ENCODE measurements around the gene PALM.
A peak's percentile ranks its signal among the peaks of the same experiment; 100 is the strongest.
"Not testable (repeated sequence)": the region's sequence is repeated elsewhere in the genome, so short reads cannot be mapped to it uniquely, and the experiment has no call there.

PALM gene

DNA sequence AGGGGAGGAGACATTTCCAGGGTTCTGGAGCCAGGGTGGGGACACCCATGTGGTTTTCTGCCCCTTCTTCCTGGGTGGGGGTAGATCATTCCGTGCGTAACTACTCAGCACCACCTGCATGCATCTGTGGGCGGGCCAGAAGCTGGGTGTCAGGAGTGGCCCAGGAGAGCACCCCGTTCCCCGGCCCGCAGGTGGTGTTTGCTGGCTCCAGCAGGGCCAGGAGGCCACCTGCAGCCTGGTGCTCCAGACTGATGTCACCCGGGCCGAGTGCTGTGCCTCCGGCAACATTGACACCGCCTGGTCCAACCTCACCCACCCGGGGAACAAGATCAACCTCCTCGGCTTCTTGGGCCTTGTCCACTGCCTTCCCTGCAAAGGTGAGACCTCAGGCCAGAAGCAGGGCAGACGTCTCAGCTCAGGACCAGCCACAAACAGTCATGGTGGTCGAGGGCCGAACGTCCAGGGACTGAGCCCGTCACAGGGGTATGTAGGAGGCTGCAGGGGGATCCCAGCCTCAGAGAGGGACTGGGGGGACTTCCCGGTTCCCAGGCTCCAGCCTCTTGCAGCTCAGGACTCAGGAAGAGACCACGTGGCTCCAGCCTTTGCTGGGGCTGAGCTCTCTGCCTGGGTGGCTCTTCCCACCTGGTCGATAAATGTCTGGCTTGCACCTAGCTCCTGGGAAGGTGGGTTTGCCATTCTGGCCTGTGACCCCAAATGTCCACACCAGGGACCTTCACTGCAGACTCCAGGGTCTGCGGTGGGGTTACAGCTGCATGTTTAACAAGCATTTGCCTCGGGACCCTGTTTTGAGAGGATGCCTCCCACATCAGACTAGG, 30.9 kb upstream of the PALM start:
- DNase-seq = peak in 1 of 56 donors; percentile 37

DNA sequence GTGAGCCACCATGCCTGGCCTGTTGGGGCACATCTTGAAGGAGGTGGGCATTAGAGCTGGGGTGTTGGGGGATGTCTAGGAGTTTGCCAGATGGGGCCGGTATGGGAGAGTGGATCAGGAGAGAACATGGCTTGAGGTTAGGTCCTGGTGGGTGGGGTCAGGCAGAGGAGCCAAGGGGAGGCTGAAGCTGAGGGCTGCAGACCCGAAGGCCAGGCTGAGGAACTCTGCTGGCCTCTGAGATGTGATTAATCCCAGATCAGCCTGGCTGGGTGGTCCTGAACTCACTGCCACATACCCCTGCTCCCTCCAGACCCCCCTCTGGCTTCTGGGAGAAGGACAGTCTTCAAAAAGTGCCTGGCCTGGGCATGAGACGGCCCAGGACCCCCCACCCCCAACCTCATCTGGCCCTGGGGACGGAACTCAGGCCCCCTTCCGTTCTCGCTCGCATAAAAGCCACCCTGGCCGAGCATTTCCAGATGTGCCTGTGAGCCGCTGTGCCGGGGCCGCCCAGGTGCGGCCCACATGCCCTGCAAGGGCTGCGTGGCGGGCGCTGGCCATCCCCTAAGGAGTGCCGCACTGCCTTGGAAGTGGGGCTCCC, 29.8 kb upstream of the PALM start:
- no peak for DNase-seq

DNA sequence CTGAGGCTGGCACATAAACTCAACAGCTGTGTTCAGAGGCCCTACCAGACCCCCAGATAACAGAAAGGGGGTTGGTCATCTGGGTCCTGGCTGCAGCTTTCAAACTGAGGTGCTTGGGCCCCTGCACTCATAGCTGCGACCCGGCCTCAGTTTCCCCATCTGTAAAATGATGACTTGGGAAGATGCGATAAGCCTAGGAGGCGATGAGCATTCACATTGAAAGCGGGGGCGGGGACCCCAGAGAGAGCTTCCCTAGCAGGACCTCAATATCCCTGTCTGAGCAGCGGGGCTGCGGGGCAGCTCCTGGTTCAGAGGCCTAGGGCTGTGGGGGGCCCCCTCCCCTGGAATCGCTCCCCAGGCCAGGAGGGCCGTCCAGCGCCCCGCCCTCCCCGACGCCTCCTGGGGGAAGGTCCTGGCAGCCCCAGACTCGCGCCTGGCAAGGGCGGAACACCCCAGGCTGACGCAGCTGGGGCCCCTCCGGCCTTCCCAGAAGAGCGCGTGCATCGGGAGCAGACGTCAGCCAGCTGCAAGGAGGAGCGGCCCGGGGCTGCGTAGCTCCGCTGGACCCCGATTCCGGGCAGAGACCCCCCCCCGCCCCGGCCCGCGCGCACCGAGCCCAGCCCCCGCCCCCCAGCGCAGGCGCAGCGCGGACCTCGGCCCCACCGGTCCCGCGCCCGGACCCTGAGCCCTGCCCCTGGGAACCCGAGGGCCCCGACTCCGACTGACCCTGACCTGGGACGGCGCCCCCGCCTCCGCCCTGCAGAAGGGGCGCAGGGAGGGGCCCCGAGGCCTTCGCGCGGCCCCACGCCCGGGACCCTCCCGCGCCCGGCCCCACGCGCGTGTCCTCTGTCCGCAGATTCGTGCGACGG, 29.1 kb upstream of the PALM start:
- DNase-seq = peak in 30 of 56 donors; percentile 34 to 69 (median 51)

DNA sequence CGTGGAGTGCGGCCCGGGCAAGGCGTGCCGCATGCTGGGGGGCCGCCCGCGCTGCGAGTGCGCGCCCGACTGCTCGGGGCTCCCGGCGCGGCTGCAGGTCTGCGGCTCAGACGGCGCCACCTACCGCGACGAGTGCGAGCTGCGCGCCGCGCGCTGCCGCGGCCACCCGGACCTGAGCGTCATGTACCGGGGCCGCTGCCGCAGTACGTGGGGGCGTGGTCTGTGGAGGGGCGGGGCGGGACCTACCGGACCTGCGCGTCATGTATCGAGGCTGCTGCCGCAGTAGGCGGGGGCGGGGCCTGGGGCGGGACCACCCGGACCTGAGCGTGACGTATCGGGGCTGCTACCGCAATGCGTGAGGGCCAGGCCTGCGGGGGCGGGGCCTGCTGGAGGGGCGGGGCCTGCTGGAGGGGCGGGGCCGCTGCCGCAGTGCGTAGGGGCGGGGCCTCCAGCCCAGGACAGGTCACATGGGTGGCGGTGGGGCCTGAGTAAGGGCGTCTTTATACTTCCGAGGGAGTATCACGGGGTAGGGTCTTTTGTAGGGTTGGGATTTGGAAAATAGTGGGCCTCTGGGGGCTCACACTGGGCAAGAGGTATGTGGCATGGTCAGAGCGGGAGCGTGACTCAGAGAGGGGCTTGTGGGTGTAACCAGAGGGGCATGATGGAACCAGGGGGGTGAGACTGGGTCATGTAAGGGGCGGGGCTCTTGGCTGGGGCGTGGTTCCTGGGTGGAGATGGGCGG, 28.3 kb upstream of the PALM start:
- peak; percentile 69 to 100 (median 99) for DNase-seq

DNA sequence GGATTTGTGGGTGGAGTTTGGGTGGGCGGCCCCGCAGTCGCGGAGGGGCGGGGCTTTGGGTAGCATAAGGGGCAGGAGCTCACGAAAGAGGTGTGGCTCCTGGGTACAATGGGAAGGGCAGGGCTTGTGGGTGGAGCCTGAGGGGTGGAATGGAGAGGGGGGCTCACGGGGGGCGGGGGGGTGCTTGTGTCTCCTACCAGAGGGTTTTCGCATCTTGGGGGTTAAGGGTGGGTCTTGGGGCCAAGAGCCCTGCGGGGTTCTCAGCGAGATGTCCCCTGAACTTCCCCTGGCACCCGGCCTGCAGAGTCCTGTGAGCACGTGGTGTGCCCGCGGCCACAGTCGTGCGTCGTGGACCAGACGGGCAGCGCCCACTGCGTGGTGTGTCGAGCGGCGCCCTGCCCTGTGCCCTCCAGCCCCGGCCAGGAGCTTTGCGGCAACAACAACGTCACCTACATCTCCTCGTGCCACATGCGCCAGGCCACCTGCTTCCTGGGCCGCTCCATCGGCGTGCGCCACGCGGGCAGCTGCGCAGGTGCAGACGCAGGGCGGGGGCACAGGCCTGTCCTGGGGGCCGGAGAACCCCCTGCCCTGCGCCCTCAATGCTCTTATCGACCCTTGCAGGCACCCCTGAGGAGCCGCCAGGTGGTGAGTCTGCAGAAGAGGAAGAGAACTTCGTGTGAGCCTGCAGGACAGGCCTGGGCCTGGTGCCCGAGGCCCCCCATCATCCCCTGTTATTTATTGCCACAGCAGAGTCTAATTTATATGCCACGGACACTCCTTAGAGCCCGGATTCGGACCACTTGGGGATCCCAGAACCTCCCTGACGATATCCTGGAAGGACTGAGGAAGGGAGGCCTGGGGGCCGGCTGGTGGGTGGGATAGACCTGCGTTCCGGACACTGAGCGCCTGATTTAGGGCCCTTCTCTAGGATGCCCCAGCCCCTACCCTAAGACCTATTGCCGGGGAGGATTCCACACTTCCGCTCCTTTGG, 27.4 kb upstream of the PALM start:
- DNase-seq = peak in 6 of 56 donors; percentile 47 to 84 (median 70)

DNA sequence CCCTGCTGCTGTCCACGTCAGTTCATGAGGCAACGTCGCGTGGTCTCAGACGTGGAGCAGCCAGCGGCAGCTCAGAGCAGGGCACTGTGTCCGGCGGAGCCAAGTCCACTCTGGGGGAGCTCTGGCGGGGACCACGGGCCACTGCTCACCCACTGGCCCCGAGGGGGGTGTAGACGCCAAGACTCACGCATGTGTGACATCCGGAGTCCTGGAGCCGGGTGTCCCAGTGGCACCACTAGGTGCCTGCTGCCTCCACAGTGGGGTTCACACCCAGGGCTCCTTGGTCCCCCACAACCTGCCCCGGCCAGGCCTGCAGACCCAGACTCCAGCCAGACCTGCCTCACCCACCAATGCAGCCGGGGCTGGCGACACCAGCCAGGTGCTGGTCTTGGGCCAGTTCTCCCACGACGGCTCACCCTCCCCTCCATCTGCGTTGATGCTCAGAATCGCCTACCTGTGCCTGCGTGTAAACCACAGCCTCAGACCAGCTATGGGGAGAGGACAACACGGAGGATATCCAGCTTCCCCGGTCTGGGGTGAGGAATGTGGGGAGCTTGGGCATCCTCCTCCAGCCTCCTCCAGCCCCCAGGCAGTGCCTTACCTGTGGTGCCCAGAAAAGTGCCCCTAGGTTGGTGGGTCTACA, 25.9 kb upstream of the PALM start:
- DNase-seq = no peak

DNA sequence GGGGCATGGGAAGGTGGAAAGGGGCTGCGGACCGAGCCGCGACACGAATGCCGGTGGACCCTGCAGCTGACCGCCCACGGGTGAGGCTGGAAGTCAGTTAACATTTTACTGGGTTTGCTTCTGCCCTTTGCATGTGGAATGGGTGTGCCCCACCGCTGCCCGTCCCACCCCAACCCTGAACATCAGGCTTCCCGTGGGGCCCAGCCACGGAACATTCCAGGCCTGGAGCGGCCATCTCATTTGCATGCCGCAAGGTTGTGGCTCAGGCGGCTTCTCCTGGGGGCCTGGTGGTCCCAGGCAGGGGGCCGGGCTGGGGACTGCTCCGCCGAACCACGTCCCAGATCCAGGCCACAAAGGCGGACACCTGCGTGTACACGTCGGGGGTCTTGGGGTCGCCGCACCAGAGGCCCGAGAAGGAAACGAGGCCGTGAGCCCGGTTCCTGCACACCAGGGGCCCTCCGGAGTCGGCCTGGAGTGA, 23.2 kb upstream of the PALM start:
- no peak for DNase-seq

GRCh38 chr19:686589-687297, 22.0 kb upstream of the PALM start:
- DNase-seq = no peak

DNA sequence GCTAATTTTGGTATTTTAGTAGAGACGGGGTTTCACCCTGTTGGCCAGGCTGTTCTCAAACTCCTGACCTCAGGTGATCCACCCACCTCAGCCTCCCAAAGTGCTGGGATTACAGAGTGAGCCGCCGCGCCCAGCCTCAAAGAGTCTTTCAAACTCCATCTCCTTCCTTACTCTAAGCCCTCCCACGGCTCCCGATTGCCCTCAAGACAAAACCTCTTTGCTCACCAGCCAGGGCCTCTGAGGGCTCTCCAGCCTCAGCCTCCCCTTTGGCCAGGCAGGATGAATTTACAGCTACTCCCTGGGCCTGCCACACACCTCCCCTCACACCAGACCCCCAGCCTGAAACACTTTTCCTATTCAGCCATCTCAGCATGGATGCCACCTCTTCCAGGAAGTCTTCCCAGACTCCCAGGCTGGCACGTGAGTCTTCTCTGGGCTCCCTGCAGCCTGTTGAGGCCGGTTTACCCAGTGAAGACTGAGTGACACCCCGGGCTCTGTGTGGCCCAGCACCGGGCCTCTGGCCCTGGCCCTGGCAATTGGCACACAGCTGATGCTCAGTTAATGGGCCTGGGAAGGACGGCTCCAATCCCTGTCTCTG, 21.1 kb upstream of the PALM start:
- no peak for DNase-seq

GRCh38 chr19:688214-688613, 20.5 kb upstream of the PALM start:
- no peak for DNase-seq

DNA sequence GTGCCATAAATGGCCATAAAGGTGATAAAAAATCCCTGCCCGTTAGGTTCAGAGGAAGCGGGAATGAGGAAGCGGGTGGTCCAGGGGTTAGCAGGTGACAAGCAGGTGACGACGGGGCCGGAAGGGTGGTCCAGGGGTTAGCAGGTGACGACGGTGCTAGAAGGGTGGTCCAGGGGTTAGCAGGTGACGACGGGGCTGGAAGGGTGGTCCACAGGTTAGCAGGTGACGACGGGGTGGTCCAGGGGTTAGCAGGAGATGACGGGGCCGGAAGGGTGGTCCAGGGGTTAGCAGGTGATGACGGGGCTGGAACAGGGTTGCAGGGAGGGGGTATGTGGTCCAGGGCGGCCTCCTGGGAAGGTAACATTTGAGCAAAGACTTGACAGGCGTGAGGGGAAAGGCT, 19.7 kb upstream of the PALM start:
- DNase-seq = no peak

GRCh38 chr19:690203-690602, 18.5 kb upstream of the PALM start:
- DNase-seq = no peak

- no peak for DNase-seq
Observed at GRCh38 chr19:694481-695351, 14.0 kb upstream of the PALM start.

DNA sequence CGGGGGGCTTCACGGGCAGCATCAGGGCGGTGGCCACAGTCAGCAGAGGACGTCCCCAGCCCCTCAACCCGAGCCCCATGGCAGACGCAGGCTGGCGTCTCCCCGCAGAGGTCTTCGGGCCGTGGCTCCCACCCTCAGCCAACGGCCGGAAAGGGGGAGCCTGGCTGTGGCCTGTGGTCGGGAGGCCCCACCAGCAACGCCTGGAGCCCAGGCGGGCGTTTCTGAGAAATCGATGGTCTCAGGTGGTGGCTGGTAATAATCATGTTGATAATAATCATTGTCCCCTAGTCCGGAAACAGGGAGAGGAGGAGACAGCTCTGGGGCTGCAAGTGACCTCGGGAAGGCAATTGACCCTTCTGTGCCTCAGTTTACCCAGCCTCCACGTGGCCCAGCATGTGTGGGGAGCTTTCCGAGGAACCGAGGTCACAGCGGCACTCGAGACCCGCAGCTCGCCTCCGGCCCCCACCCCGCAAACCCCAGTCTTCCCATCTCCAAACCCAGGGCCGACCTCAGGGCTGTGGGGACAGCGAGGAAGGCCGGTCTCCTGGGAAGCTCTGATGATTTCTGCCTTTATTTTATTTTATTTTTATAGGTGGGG, 13.3 kb upstream of the PALM start, which contains the start of gene PRSS57:
Gene PRSS57 (minus strand): TSS at position 101 of the 598 bp plus-strand sequence. CDS start 22 bp downstream, at position 79.
- DNase-seq = no peak

DNA sequence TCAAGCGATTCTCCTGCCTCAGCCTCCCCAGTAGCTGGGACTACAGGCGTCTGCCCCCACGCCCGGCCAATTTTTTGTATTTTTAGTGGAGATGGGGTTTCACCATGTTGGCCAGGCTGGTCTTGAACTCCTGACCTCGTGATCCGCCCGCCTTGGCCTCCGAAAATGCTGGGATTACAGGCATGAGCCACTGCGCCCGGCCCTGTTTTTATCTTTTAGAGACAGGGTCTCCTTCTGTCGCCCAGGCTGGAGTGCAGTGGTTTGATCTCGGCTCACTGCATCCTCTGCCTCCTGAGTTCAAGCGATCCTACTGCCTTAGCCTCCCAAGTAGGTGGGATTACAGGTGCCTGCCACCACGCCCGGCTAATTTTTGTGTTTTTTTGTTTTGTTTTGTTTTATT, 10.2 kb upstream of the PALM start:
- DNase-seq = not testable (repeated sequence)

DNA sequence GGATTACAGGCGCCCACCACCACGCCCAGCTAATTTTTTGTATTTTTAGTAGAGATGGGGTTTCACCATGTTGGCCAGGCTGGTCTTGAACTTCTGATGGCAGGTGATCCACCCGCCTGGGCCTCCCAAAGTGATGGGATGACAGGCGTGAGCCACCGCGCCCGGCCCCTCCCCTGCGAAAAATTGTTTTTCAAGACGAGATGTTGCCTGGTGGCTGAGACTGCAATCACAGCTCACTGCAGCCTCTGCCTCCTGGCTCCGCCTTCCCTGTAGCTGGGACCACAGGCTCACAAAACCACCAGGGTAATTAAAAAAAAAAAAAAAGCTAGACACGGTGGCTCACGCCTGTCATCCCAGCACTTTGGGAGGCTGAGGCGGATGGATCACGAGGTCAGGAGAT, 8.8 kb upstream of the PALM start:
- not testable (repeated sequence) for DNase-seq

DNA sequence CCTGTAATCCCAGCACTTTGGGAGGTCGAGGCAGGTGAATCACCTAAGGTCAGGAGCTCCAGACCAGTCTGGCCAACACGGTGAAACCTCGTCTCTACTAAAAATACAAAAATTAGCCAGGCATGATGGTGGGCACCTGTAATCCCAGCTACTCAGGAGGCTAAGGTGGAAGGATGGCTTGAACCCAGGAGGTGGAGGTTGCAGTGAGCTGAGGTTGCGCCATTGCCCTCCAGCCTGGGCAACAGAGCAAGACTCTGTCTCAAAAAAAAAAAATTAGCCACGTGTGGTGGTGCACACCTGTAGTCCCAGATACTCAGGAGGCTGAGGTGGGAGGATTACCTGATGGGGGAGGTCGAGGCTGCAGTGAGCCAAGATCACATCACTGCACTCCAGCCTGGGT, 5.9 kb upstream of the PALM start:
- DNase-seq = not testable (repeated sequence)
